ENCODE data around the gene LRRC56. TPM values are rescaled to one million over a fixed set of nuclear protein-coding genes. Genes with fewer than 3 reads are reported as not detected.

Gene LRRC56
- total and polyA plus RNA-seq, 2 donors (not counting 1 experiment from before 2014, with no cell fraction given): 11.8 to 15.8 TPM

GRCh38 chr11:534396-535209, 2.7 kb upstream of the LRRC56 start:
- Mint-ChIP-seq H3K4me3 (peak overlapping the region; percentile 74), H3K27ac (peak overlapping the region; percentile 70), H3K27me3 (no peaks in the 10 kb centered on the region), H3K9me3 (ENCODE audit: insufficient read depth) (no peaks in the 10 kb centered on the region), H3K4me1 (peaks cover 20% of the 10 kb centered on the region)
- H3K4me2 ChIP-seq (replicated peaks; ENCODE audit: low read depth, low read length, poor library complexity, severe bottlenecking): peak overlapping the region; percentile 99
- H3K9me3 ChIP-seq (ENCODE audit: control extremely low read depth in 1 of 3, control insufficient read depth in 2 of 3, insufficient read depth in 1 of 3, low read length in 2 of 3): no peaks in the 10 kb centered on the region
- TF ChIP-seq CTCF (IDR thresholded peaks at IDR 0.05) (no peak), EZH2 (IDR thresholded peaks at IDR 0.05; ENCODE audit: borderline replicate concordance, insufficient read depth, low read depth, low read length, poor library complexity, severe bottlenecking) (no peak)
- intact Hi-C loops (cut with micrococcal nuclease): loop anchor here (5.0 kb wide), 4 partner anchors 188 to 773 kb away; partner anchors contain the start of genes BET1L, RIC8A, SLC25A22 and TOLLIP
- 11% methylated on average over 66 of the region's 66 CpGs for WGBS (ENCODE audit: insufficient coverage)
- CTCF ChIA-PET: interaction anchor here (0.7 to 2.2 kb wide), 2 partner anchors 10 to 15 kb away, joined by 3 to 6 read pairs; no protein-coding TSS in a partner anchor
- H3K9ac ChIP-seq (ENCODE audit: low read length): peak overlapping the region; percentile 74
- H4K20me1 ChIP-seq (ENCODE audit: control insufficient read depth, insufficient read depth, low read length, poor library complexity, severe bottlenecking): peaks cover 36% of the 10 kb centered on the region
- H3K4me1 ChIP-seq (ENCODE audit: control insufficient read depth in 2 of 2, insufficient read depth in 2 of 2, low read length in 2 of 2): peaks cover 17 to 35% of the 10 kb centered on the region in 2 donors
- H2AFZ ChIP-seq (ENCODE audit: insufficient read depth, low read depth, low read length, poor library complexity, severe bottlenecking): peak overlapping the region; percentile 46
- POLR2A ChIA-PET: interaction anchor here (1.9 to 3.0 kb wide), 2 partner anchors 128 to 285 kb away, joined by 5 to 11 read pairs; partner anchors contain the start of gene PNPLA2
- DNase-seq: peak; percentile 64
- H3K27ac ChIP-seq (ENCODE audit: low read length in 2 of 2): no peak overlapping the region
- ATAC-seq (ENCODE audit: low read depth): no peak
- H3K4me3 ChIP-seq (ENCODE audit: control extremely low read depth in 1 of 5, extremely low read depth in 1 of 5, insufficient read depth in 1 of 5, low read depth in 2 of 5, low read length in 4 of 5): peak overlapping the region; percentile 25 to 73 (median 67)
- H3K79me2 ChIP-seq (ENCODE audit: control insufficient read depth, insufficient read depth, low read length): peaks cover 32% of the 10 kb centered on the region
- peaks cover 0 to 25% of the 10 kb centered on the region in 2 experiments for H3K36me3 ChIP-seq (replicated peaks in 1 of 2; ENCODE audit: control extremely low read depth in 1 of 2, control insufficient read depth in 1 of 2, extremely low read depth in 1 of 2, insufficient read depth in 2 of 2, low read length in 1 of 2)
- no peaks in the 10 kb centered on the region for H3K27me3 ChIP-seq (replicated peaks in 1 of 4; ENCODE audit: control extremely low read depth in 1 of 4, control insufficient read depth in 3 of 4, insufficient read depth in 4 of 4, low read length in 3 of 4)

Data from B cell (primary cell).